ENCODE measurements around the gene NKD1.

The NKD1 gene

GRCh38 chr16:50528820-50529219 lies 19.4 kb upstream of the NKD1 start:
- ChIA-PET POLR2A (no interaction called here), CTCF (no interaction called here)
- DNase-seq (ENCODE audit: extremely low spot score), result no peak
- no peak for TF ChIP-seq FOXA1 (IDR thresholded peaks at IDR 0.05)
- TF ChIP-seq NFRKB (IDR thresholded peaks at IDR 0.05), result no peak
- no peak for TF ChIP-seq ZNF384 (IDR thresholded peaks at IDR 0.05)
- TF ChIP-seq L3MBTL2 (conservative IDR thresholded peaks at IDR 0.05), result no peak
- no peak for TF ChIP-seq FOXM1 (IDR thresholded peaks at IDR 0.05; ENCODE audit: borderline replicate concordance)
- no peak for TF ChIP-seq SUZ12 (IDR thresholded peaks at IDR 0.05)
- no peak for TF ChIP-seq LEF1 (IDR thresholded peaks at IDR 0.05; ENCODE audit: borderline replicate concordance)
- no peak for TF ChIP-seq BHLHE40 (IDR thresholded peaks at IDR 0.05; ENCODE audit: borderline replicate concordance)
- TF ChIP-seq TARDBP (IDR thresholded peaks at IDR 0.05), result no peak
- no peak for TF ChIP-seq PKNOX1 (IDR thresholded peaks at IDR 0.05)
- no peak for TF ChIP-seq ARNT (IDR thresholded peaks at IDR 0.05)
- TF ChIP-seq ELF4 (IDR thresholded peaks at IDR 0.05), result no peak
- TF ChIP-seq CTBP1 (IDR thresholded peaks at IDR 0.05; ENCODE audit: borderline replicate concordance), result no peak
- TF ChIP-seq FOXK2 (IDR thresholded peaks at IDR 0.05), result no peak
- TF ChIP-seq HDGF (IDR thresholded peaks at IDR 0.05; ENCODE audit: borderline replicate concordance), result no peak

- CTCF ChIA-PET, result no interaction called here
- POLR2A ChIA-PET, result no interaction called here
- no peak for TF ChIP-seq ZNF384 (IDR thresholded peaks at IDR 0.05)
- TF ChIP-seq FOXK2 (IDR thresholded peaks at IDR 0.05), result no peak
- TF ChIP-seq TARDBP (IDR thresholded peaks at IDR 0.05), result no peak
- no peak for TF ChIP-seq NFRKB (IDR thresholded peaks at IDR 0.05)
- no peak for TF ChIP-seq L3MBTL2 (conservative IDR thresholded peaks at IDR 0.05)
- TF ChIP-seq SUZ12 (IDR thresholded peaks at IDR 0.05), result no peak
- no peak for TF ChIP-seq FOXM1 (IDR thresholded peaks at IDR 0.05; ENCODE audit: borderline replicate concordance)
- TF ChIP-seq CTBP1 (IDR thresholded peaks at IDR 0.05; ENCODE audit: borderline replicate concordance), result no peak
- no peak for TF ChIP-seq BHLHE40 (IDR thresholded peaks at IDR 0.05; ENCODE audit: borderline replicate concordance)
- TF ChIP-seq HDGF (IDR thresholded peaks at IDR 0.05; ENCODE audit: borderline replicate concordance), result no peak
- TF ChIP-seq SP1 (IDR thresholded peaks at IDR 0.05), result no peak
- TF ChIP-seq LEF1 (IDR thresholded peaks at IDR 0.05; ENCODE audit: borderline replicate concordance), result no peak
- TF ChIP-seq PKNOX1 (IDR thresholded peaks at IDR 0.05), result no peak
- TF ChIP-seq ELF4 (IDR thresholded peaks at IDR 0.05), result no peak
- no peak for TF ChIP-seq FOXA1 (IDR thresholded peaks at IDR 0.05)
- no peak for TF ChIP-seq ARNT (IDR thresholded peaks at IDR 0.05)
- DNase-seq (ENCODE audit: extremely low spot score), result no peak
Measured at GRCh38 chr16:50529334-50529733, 18.9 kb upstream of the NKD1 start.

GRCh38 chr16:50530277-50531236 lies 17.6 kb upstream of the NKD1 start:
- no peak for TF ChIP-seq FOXK2 (IDR thresholded peaks at IDR 0.05)
- no peak for TF ChIP-seq BHLHE40 (IDR thresholded peaks at IDR 0.05; ENCODE audit: borderline replicate concordance)
- TF ChIP-seq ELF4 (IDR thresholded peaks at IDR 0.05), result no peak
- no peak for TF ChIP-seq FOXM1 (IDR thresholded peaks at IDR 0.05; ENCODE audit: borderline replicate concordance)
- no peak for TF ChIP-seq CTBP1 (IDR thresholded peaks at IDR 0.05; ENCODE audit: borderline replicate concordance)
- ChIA-PET CTCF (no interaction called here), POLR2A (no interaction called here)
- DNase-seq (ENCODE audit: extremely low spot score), result no peak

- ChIA-PET CTCF (no interaction called here), POLR2A (no interaction called here)
- DNase-seq (ENCODE audit: extremely low spot score), result no peak
- TF ChIP-seq HDGF (IDR thresholded peaks at IDR 0.05; ENCODE audit: borderline replicate concordance), result no peak
- TF ChIP-seq ELF4 (IDR thresholded peaks at IDR 0.05), result no peak
- TF ChIP-seq FOXM1 (IDR thresholded peaks at IDR 0.05; ENCODE audit: borderline replicate concordance), result no peak
- TF ChIP-seq ARNT (IDR thresholded peaks at IDR 0.05), result no peak
- no peak for TF ChIP-seq SP1 (IDR thresholded peaks at IDR 0.05)
- TF ChIP-seq FOXA1 (IDR thresholded peaks at IDR 0.05), result no peak
- no peak for TF ChIP-seq PKNOX1 (IDR thresholded peaks at IDR 0.05)
- TF ChIP-seq BHLHE40 (IDR thresholded peaks at IDR 0.05; ENCODE audit: borderline replicate concordance), result no peak
- TF ChIP-seq FOXK2 (IDR thresholded peaks at IDR 0.05), result no peak
- no peak for TF ChIP-seq LEF1 (IDR thresholded peaks at IDR 0.05; ENCODE audit: borderline replicate concordance)
- TF ChIP-seq NFRKB (IDR thresholded peaks at IDR 0.05), result no peak
- no peak for TF ChIP-seq TARDBP (IDR thresholded peaks at IDR 0.05)
- no peak for TF ChIP-seq SUZ12 (IDR thresholded peaks at IDR 0.05)
Measured at GRCh38 chr16:50531359-50531758, 16.8 kb upstream of the NKD1 start.

GRCh38 chr16:50531901-50532300 lies 16.3 kb upstream of the NKD1 start:
- TF ChIP-seq ELF4 (IDR thresholded peaks at IDR 0.05), result no peak
- no peak for TF ChIP-seq BHLHE40 (IDR thresholded peaks at IDR 0.05; ENCODE audit: borderline replicate concordance)
- TF ChIP-seq PKNOX1 (IDR thresholded peaks at IDR 0.05), result no peak
- no peak for TF ChIP-seq ZNF384 (IDR thresholded peaks at IDR 0.05)
- TF ChIP-seq FOXA1 (IDR thresholded peaks at IDR 0.05), result no peak
- TF ChIP-seq SUZ12 (IDR thresholded peaks at IDR 0.05), result no peak
- no peak for TF ChIP-seq LEF1 (IDR thresholded peaks at IDR 0.05; ENCODE audit: borderline replicate concordance)
- no peak for TF ChIP-seq FOXK2 (IDR thresholded peaks at IDR 0.05)
- TF ChIP-seq SP1 (IDR thresholded peaks at IDR 0.05), result no peak
- TF ChIP-seq ARNT (IDR thresholded peaks at IDR 0.05), result no peak
- no peak for TF ChIP-seq CTBP1 (IDR thresholded peaks at IDR 0.05; ENCODE audit: borderline replicate concordance)
- TF ChIP-seq HDGF (IDR thresholded peaks at IDR 0.05; ENCODE audit: borderline replicate concordance), result no peak
- no peak for DNase-seq (ENCODE audit: extremely low spot score)
- ChIA-PET CTCF (interaction anchor here (0.6 kb wide), 1 partner anchor 35 kb away, joined by 4 read pairs; no protein-coding TSS in a partner anchor), POLR2A (no interaction called here)
